K562 treated with DMSO at 1 percent for 48 hours (cell line): Measurements from ENCODE around the gene ADAMTSL3. TPM values are rescaled to one million over a fixed set of nuclear protein-coding genes. Genes with fewer than 3 reads are reported as not detected.

Experiments
- total RNA-seq: library from RNA; unstranded; fragments of 300-600 nt; gene quantifications from 2 replicates; pipeline ENCODE4 v1.2.3, GENCODE V29; 2022; ENCODE audit warnings: low replicate concordance; ENCODE audit errors: extremely low read depth

Gene ADAMTSL3, protein sequence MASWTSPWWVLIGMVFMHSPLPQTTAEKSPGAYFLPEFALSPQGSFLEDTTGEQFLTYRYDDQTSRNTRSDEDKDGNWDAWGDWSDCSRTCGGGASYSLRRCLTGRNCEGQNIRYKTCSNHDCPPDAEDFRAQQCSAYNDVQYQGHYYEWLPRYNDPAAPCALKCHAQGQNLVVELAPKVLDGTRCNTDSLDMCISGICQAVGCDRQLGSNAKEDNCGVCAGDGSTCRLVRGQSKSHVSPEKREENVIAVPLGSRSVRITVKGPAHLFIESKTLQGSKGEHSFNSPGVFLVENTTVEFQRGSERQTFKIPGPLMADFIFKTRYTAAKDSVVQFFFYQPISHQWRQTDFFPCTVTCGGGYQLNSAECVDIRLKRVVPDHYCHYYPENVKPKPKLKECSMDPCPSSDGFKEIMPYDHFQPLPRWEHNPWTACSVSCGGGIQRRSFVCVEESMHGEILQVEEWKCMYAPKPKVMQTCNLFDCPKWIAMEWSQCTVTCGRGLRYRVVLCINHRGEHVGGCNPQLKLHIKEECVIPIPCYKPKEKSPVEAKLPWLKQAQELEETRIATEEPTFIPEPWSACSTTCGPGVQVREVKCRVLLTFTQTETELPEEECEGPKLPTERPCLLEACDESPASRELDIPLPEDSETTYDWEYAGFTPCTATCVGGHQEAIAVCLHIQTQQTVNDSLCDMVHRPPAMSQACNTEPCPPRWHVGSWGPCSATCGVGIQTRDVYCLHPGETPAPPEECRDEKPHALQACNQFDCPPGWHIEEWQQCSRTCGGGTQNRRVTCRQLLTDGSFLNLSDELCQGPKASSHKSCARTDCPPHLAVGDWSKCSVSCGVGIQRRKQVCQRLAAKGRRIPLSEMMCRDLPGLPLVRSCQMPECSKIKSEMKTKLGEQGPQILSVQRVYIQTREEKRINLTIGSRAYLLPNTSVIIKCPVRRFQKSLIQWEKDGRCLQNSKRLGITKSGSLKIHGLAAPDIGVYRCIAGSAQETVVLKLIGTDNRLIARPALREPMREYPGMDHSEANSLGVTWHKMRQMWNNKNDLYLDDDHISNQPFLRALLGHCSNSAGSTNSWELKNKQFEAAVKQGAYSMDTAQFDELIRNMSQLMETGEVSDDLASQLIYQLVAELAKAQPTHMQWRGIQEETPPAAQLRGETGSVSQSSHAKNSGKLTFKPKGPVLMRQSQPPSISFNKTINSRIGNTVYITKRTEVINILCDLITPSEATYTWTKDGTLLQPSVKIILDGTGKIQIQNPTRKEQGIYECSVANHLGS (N-terminal part only)
- total RNA-seq, result not detected in 2 replicates

DNA sequence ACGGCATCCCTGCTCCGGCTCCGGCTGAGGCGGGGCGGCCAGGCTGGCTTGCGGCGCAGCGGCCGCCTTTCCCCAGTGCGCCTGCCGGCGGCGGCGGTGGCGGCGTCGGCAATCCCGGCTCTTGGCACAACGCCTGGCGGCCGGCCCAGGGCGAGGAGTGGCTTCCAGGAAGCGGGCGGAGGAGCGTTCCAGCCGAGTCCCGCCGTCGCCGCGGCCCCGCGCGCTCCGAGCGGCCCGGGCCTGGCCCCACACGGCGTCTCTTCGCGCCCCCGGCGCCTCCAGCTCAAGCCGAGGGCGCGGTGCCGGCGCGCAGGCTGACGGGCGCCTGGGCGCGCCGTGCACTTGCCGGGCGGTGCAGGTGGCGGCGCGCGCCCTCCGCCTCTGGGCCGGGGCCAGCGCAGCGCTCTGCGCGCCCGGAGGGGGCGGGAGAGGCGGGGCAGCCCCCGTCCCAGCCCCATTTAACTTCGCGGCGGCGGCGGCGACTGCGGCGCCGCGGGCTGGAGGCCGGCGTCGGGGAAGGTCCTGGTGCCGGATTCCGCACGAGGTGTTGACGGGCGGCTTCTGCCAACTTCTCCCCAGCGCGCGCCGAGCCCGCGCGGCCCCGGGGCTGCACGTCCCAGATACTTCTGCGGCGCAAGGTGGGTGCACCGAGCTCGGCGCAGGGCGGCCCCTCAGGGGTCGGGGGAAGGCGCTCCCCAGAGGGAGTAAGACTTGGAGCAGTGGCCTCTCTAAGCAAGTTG is at the start of gene ADAMTSL3:
ADAMTSL3 (plus strand) TSS at position 485 of the 740 bp plus-strand sequence. CDS start 1,639 bp downstream, outside the sequence.

Other genes starting within 250 kb of the ADAMTSL3 start
- not detected in 2 replicates for gene SH3GL3, start 206.8 kb upstream of the ADAMTSL3 start, total RNA-seq